Raji (cell line): ENCODE data around the gene ITK.
A peak's percentile ranks its signal among the peaks of the same experiment; 100 is the strongest.

Source experiments
- POLR2A ChIP-seq: IDR thresholded peaks from 2 replicates; pipeline ENCODE4 v1.6.1; 2011; ENCODE audit warnings: low read depth, low read length, control low read depth; ENCODE audit not compliant: insufficient read depth

The ITK gene

DNA sequence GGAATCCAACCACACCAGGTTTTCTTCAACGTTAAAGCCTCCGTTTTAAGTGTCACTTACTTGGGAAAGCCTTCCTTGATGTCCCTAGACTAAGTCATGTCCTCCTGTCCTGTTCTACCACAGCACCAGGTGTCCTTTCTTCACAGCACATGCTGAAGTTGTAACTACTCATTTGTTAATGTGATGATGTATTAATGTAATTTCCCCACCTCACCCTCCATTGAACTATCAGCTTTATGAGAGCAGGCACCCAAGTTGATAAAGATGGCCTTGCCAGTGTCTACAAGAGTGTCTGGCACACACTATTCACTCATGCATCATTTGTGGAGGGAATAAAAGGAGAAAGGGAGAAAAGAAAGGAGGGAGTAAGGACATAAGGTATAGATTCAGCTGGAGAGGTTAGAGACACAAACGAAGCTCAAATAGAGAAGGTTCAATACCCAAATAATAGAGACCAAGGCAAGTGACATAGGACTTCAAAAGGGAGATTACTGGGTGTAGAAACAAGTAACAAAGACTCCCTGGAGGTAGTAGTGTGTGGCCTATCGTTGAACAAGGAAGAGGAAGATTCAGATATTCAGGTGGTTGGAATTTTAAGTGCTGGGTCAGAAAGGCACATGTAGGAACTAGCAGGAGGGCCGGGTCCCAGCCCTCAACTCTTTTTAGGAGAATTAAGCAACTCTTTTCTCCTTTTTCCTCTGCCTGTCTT, 6.6 kb downstream of the ITK start:
- TF ChIP-seq POLR2A, result no peak

DNA sequence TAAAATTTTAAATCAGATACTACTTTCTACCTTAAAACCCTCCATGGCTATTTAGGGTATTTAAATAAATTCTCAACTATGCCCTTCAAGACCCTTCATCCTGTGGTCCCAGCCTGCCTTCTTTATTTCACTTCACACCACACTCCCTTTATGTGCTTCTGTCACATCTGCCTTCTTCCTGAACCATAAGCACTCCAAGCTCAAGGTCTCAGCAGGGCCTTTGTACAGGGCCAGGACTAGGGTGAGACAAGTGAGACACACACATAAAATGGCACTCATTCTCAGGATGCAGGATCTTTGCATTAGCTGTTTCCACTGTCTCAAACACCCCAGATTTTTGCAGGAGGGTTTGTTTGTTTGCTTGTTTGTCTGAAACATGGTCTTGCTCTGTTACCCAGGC, 7.6 kb downstream of the ITK start:
- no peak for TF ChIP-seq POLR2A

DNA sequence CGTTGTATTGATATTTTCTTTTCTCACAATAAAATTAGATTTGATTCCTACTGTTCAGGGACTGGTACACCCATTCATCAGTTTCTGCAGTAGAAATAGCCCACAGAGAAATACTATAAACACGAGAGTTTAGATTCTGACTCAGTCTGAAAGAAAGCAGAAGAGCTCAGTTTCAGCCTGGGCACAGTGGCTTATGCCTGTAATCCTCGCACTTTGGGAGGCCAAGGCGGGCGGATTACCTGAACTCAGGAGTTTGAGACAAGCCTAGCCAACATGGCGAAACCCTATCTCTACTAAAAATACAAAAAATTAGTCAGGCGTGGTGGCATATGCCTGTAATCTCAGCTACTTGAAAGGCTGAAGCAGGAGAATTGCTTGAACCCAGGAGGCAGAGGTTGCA, 8.6 kb downstream of the ITK start:
- TF ChIP-seq POLR2A, result no peak

DNA sequence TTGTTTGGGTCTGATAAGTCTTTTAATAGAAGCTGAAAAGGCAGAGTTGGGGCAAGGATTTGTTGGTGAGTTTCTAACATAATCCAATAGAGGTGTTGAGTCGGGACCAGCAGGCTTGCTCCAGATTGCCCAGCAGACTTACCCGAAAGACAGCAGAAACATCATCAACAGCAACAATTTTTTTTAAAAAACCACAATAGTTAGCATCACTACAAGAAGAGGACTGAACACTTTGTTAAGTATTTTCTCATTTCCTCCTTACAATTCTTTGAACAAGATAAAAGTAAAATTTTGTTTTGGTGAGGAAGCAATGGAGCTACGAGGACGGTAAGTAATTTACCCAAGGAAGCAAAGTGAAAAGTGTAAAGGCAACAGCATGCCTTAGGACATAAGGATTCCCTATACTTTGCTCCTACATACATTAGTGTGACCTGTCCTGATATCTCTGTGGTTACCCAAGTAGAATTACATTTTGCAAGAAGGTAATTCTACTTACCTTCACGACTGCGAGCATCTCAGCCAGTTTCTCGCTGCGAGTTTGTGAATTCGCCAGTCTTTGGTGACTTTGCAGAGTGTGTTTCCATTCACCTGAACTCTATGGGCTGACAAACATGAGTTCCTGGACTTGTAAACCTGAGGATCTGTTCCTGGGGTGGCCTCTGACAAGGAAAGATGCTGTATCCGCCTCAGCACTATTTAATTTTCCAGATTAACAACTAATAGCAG, 13.2 kb downstream of the ITK start:
- TF ChIP-seq POLR2A, result no peak

DNA sequence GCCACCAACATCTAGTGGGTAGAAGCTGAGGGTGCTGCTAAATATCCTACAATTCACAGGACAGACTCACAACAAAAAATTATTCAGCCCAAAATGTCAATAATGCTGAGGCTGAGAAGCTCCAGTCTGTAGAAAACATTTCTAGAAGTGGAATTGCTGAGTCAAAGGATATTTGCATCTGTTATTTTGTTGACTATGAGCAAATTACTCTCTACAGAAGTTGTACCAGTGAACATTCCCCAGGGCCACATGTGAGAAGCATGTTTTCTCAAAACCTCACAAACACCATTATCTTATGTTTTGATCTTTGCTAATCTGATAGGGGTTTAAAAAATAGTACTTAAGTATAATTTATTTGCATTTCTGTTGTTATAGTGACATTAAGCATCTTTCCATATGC, 15.4 kb downstream of the ITK start:
- no peak for TF ChIP-seq POLR2A

DNA sequence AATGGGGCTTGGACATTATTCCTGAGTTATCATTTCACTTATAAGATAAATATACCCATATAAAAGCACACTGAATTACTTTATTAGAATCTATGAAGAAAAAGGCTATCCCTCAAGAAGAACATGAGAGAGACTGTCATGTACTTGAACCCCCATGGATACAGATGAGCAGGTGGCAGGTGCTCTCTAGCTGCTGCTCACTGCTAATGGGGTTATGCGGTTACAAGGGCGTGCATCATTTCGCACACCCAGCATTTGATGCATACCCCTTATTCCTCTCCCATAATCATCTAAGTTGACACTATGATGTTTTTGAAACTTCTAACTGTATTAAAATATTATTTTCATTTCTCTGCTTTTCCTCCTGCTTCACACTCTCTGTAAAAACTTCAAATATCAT, 16.4 kb downstream of the ITK start:
- no peak for TF ChIP-seq POLR2A

DNA sequence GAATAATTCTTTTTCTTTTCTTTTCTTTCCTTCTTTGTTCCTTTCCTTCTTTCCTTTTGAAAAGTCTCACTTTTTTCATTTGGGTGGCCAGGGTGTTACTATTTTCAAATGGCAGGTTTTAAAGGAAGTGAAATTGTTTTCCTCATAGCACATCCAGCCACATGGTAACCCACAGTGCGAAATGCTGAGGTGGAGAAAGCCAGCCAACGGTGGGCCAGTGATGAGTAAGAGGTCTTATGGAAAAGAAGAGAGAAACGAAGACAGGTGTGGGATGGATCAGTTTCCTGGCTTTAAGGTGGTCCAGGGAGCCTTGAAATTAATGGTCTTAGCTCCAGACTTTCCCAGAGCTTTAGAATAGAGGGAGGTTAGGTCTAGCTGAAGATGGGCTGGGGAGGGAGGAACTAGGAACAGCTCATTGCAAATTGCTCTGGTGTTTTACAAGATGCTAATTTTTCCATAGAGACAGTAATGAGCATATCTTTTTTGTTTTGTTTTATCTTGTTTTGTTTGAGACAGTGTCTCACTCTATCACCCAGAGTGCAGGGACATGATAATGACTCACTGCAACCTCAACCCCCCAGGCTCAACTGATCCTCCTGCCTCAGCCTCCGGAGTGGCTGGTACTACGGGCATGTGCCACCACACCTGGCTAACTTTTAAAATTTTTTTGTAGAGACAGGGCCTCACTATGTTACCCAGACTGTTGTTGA, 17.8 kb downstream of the ITK start:
- TF ChIP-seq POLR2A, result no peak

DNA sequence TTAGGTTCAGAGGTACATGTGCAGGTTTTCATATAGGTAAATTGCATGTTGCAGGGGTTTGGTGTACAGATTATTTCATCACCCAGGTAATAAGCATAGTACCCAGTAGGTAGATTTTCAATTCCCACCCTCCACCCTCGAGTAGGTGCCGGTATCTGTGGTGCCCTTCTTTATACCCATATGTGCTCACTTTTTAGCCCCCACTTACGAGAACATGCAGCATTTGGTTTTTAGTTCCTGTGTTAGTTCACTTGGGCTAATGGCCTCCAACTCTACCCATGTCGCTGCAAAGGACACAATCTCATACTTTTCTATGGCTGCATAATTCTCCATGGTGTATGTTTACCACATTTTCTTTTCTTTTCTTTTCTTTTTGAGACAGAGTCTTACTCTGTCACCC, 21.2 kb downstream of the ITK start:
- no peak for TF ChIP-seq POLR2A

DNA sequence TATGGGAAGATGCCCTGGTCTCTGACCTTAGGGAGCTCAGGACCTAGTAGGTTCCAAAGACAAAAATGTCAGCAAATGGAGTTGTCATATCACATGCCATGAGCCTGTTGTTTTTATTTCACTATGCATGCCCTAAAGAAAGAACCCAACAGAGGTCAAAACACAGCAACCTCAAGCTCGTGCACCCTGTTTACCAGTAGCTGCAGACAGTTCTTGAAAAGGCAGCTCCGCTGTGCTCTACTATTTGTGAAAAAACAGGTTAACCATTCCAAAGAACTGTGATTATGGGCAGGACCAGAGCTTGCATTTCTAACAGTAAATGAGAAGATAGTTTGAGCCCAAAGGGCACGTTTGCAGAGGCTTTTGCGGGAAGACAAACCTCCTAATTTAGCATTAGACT, 22.8 kb downstream of the ITK start:
- no peak for TF ChIP-seq POLR2A

DNA sequence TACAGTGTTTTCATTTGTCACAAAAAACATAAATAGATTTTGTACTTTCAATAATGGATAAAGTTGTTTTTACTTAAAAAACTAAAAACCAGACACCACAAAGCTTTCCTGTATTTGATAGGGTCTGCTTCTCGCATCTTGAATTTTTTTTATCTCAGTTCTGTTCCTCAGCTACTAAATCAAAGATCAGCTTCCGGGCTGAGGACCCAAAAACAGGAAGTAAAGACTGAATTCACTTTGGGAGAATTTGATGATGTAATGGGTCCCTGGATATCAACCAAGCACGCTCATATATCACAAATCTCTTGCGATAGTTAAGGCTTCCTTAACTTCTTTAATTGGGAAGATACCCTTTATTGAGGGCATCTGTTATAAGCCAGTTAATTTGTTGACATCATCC, 24.1 kb downstream of the ITK start:
- TF ChIP-seq POLR2A, result no peak

DNA sequence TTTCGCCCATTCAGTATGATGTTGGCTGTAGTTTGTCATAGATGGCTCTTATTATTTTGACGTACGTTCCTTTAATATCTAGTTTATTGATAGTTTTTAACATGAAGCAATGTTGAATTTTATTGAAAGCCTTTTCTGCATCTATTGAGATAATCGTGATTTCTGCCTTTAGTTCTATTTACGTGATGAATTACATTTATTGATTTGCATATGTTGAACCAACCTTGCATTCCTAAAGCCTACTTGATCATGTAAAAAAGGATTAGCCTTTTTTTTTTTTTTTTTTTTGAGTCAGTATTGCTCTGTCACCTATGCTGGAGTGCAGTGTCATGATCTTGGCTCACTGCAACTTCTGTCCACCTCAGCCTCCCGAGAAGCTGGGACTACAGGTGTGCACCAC, 25.1 kb downstream of the ITK start:
- no peak for TF ChIP-seq POLR2A

DNA sequence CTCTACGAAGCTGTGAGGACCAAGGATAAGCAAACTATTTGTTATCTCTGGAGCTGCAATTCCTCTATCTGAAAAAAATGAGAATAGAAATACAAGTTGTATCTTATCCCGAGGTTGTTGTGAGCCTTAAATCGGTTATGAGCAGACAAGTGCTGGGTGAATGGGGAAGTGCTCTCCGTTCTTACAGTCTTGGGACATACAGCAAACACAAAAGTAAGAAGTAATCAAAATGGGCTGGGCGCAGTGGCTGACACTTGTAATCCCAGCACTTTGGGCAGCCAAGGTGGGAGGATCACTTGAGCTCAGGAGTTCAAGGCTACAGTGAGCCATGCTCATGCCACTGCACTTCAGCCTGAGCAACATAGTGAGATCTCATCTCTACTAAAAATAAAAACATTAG, 31.7 kb downstream of the ITK start:
- no peak for TF ChIP-seq POLR2A

DNA sequence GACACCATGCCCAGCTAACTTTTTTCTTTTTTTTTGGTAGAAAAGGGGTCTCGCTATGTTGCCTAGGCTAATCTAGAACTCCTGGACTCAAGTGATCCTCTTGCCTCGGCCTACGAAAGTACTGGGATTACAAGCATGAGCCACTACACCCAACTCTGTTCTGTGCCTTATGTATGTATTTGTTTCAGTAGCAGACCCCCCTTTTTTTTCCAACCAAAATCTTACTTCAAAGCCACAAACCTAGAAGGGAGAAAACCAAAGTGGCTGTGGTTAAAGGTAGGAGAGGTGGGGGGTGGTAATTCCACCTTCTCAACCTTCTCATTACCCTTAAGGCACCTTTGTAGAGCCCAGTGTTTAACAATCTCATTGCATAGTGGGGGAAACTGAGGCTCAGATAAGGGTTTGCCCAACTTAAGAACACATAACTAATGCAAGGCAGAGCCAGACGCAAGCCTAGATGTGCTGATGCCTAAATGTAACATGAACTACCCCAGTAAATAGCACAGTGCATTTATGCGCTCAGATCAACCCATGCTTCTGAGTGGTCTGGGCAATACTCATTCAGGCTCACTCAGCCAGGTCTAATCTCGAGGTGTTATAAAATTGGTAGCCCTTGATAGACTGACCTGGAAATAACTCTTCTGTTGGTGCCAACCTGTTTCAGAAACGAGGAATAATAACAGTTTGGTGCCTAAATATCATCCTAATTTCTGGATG, 33.0 kb downstream of the ITK start:
- no peak for TF ChIP-seq POLR2A

DNA sequence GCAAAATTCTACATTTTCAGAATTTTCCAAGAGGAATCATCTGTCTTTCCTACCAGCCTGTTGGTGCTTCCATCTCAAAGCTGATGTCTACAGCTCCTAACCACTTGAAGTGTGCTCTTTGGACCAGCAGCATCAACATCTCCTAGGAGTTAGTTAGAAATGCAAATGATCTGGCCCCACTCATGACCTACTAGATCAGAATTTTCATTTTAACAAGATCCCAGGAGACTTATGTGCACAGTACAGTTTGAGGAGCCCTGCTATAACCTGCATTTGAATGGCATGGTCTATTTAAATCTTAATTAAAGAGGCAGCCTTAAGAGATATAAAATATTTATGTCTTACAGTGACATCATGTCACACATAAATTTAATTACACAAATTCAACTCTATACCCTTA, 33.8 kb downstream of the ITK start:
- peak; percentile 46 for TF ChIP-seq POLR2A

DNA sequence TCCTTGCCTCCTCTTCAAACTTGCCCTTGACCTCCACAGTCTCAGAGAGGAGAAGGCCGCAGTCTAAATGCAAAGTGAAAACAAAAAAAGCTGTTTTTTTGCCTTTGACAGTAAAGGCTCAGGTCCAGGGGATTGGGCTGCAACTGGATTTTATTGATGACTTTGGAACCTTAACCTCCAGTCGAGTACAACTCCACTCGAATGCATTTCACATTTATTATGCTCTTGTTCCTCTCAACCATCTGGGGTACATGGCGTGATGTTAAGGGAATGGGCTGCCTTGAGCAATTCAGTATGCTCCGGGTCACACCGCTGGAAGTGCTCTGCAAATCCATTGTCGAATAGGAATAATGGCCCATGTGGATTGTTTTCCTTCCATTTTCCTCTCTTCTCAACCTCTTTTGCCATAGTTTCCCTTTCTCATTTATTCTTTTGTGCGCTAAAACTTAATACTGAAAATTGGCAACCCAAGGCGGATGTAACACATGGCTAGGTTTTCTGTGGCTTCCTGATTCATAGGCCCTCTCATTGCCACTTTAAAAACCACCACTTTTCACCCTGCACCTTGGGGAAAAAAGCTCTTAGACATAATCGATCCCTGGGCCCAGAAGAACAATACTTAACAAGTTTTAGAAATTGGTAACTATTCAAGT, 34.3 kb downstream of the ITK start:
- TF ChIP-seq POLR2A, result no peak
